ENCODE results near the gene RGS19.

Gene RGS19

DNA sequence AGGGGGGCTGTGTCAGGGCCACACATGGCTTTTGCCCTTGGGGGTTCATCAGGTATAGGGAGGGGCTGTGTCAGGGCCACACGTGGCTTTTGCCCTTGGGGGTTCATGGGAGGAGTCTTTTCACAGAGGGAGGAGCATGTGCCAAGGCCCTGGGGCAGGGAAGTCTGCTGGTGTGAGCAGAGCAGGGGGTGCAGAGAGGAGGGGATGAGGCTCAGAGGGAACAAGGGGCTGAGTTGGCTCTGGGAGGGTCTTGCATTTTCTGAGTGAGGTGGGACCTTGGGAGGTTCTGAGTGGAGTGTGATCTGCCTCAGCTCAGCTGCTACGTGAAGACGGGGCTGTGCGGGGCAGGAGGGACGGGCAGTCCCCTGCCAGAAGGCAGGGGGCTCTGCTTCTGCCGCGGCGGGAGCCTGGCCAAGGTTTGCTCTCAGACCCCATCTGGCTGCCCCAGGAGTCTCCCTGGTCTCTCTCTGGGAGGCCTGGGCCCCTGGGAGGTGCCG is 23.9 kb downstream of the RGS19 start:
- DNase-seq (ENCODE audit: low read depth, low spot score): no peak
- no peak overlapping the region for H3K4me3 ChIP-seq (ENCODE audit: low read length)

GRCh38 chr20:64053841-64054661 is 25.3 kb downstream of the RGS19 start:
- H3K4me3 ChIP-seq (ENCODE audit: low read length): no peak overlapping the region
- no peak for DNase-seq (ENCODE audit: low read depth, low spot score)

GRCh38 chr20:64052987-64053840 is 26.1 kb downstream of the RGS19 start:
- H3K4me3 ChIP-seq (ENCODE audit: low read length): no peak overlapping the region
- DNase-seq (ENCODE audit: low read depth, low spot score): no peak

DNA sequence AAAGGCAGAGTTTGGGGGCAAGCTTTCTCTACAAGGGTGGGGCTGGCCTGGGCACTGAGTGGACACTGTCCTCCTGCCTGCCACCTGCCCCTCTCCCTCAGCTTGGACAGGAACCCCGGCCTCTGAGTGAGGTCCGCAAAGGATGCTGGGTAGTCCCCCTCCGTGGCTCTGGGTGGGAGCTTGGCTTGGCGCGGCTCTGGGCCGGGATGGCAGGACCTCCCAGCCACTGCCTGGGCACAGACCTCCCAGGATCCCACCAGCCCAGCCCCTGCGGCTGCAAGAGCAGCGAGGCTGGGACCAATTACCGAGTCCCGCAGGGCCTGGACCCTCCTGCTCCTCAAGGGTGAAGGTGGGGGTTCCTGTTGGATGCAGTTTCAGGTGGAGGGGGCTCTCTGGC is 27.0 kb downstream of the RGS19 start:
- H3K4me3 ChIP-seq (ENCODE audit: low read length): no peak overlapping the region
- DNase-seq (ENCODE audit: low read depth, low spot score): no peak

- DNase-seq (ENCODE audit: low read depth, low spot score): no peak
- no peak overlapping the region for H3K4me3 ChIP-seq (ENCODE audit: low read length)
Observed at GRCh38 chr20:64051561-64052325, 27.6 kb downstream of the RGS19 start.

- DNase-seq (ENCODE audit: low read depth, low spot score): no peak
Observed at GRCh38 chr20:64051033-64051452, 28.3 kb downstream of the RGS19 start.

GRCh38 chr20:64050261-64051032 is 28.9 kb downstream of the RGS19 start:
- H3K4me3 ChIP-seq (ENCODE audit: low read length): no peak overlapping the region
- DNase-seq (ENCODE audit: low read depth, low spot score): no peak

More at GRCh38 chr20:64051033-64051452, 28.3 kb downstream of the RGS19 start:
- no peak overlapping the region for H3K4me3 ChIP-seq (ENCODE audit: low read length)

DNA sequence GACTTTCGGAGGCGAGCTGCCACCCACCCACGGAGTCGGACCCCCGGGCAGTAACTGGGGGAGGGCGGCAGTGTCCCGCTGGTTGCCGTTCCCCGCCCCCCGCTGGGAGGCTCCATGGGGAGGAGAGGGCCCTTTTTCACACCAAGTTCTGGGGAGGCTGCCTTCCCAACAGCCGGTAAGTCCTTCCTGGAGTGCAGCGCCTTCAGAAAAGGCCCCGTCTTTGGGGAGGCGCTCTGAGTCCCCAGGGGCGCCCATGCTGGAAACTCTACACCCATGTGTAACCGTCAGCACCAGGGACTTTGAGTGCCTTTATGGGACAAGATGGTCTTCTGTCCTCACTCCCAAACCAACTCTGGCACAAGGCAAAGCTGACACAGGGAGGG is 29.4 kb downstream of the RGS19 start:
- H3K4me3 ChIP-seq (ENCODE audit: low read length): no peak overlapping the region
- no peak for DNase-seq (ENCODE audit: low read depth, low spot score)

DNA sequence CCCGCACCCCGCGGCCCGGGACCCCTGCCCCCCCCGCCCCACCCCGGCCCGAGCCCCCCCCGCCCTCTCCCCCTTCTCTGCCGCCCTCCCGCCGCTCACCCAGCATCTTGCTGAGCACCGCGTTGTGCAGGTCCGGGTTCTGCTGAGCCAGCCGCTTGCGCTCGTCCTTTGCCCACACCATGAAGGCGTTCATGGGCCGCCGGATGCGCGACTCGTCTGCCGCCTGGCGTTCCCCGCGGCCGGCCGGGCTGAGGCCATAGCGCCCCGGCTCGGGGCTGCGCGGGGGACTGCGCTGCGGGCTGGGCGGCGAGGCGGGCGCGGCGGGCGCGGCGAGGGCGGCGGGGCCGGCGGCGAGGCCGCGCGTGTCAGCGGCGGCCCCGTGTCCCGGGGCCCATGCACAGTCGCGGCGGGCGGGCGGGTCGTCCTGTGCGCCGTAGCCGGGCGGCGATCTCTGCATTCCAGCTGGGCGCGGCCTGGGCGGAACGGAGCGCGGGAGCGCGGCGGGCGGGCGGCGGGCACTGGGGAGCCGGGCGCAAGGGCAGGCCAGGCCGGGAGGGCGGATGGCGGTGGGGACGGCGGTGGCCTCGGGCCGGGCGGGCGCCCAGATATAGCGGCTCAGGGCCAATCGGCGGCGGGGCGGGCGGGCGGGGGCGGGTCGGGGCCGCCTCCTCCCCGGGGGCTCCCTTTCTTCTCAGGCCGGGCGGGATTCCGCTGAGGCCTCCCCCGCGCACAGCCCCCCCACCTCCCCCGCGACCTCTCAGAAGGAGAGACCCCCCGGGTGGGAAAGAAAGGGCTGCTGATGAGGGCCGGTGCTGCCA is 30.0 kb downstream of the RGS19 start, which contains the start of gene SOX18:
TSS of gene SOX18 (minus strand) at position 580 of the 818 bp plus-strand sequence. CDS start at position 457, 123 bp downstream.
- DNase-seq (ENCODE audit: low read depth, low spot score): no peak
- no peak within 1 kb of the TSS for H3K4me3 ChIP-seq (ENCODE audit: low read length)

GRCh38 chr20:64048402-64049044 is 30.8 kb downstream of the RGS19 start:
- DNase-seq (ENCODE audit: low read depth, low spot score): no peak
- H3K4me3 ChIP-seq (ENCODE audit: low read length): no peak overlapping the region

DNA sequence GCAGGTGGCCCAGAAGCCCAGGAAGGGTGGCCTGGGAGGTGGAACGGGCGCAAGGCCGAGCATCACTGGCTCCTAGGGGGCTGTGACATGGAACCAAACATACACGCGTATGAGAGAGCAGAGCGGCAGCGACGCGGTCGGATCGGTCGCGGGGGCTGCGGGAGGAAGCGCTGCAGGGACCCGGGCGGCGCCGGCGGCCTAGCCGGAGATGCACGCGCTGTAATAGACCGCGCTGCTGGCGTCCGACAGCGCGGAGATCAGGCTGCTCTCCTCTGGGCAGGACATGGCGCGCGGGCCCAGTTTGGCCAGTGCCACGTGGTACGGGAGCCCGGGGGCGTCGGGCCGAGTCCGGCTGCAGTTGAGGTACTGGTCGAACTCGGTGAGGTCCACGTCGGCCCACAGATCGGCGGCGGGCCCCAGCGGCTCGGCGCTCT is 31.3 kb downstream of the RGS19 start:
- no peak for DNase-seq (ENCODE audit: low read depth, low spot score)
- no peak overlapping the region for H3K4me3 ChIP-seq (ENCODE audit: low read length)

DNA sequence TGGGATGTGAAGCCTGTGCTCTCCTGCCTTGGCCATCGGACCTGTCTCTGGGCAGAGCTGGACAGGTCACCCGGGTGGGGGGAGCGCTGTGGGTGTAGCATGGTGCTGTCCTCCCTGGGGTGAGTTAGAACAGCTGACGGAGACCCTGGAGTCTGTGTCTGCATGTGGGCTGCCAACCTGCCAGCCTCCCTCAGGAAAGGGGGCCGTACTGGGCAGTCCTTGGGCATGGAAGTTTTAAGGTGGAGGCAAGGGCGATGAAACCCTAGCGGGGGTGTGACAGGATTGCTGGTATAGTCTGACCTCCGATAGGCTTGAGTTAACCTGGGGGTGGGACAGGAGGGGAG is 32.3 kb downstream of the RGS19 start:
- DNase-seq (ENCODE audit: low read depth, low spot score): no peak
- no peak overlapping the region for H3K4me3 ChIP-seq (ENCODE audit: low read length)

- DNase-seq (ENCODE audit: low read depth, low spot score): no peak
- no peak overlapping the region for H3K4me3 ChIP-seq (ENCODE audit: low read length)
Observed at GRCh38 chr20:64045346-64046011, 33.8 kb downstream of the RGS19 start.

GRCh38 chr20:64044484-64045247 is 34.7 kb downstream of the RGS19 start:
- no peak overlapping the region for H3K4me3 ChIP-seq (ENCODE audit: low read length)
- DNase-seq (ENCODE audit: low read depth, low spot score): no peak

DNA sequence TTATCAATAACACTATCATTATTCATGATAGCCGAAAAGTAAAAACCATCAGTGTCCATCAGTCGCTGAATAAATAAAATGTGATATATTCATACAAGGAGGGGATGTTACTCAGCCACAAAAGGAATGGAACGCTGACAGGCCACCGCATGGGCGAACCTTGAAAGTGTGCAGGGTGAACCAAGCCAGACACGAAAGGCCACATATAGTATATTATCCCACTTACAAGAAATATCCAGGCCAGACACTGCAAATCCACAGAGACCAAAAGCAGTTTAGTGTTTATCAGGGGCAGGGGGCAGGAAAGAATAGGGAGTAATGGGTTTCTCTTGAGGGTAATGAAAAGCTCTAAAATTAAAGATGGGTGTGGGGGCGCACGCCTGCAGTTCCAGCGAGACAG is 35.5 kb downstream of the RGS19 start:
- no peak overlapping the region for H3K4me3 ChIP-seq (ENCODE audit: low read length)
- no peak for DNase-seq (ENCODE audit: low read depth, low spot score)
